LNCaP clone FGC (cell line): ENCODE results near the gene CYBA.

Source experiments
- DNase-seq: peaks from one replicate; pipeline ENCODE4 v3.0.0-alpha.2; 2011; ENCODE audit warnings: low read depth
- H3K4me3 ChIP-seq: 2 replicates; pipeline ENCODE4 v1.5.1; 2011; ENCODE audit warnings: mild to moderate bottlenecking, low read depth, low read length, control low read depth
- TF ChIP-seq, protein P1 (sequence below): IDR thresholded peaks from 2 replicates; pipeline ENCODE4 v1.5.1; 2012; ENCODE audit warnings: mild to moderate bottlenecking; ENCODE audit not compliant: control insufficient read depth, insufficient read depth; ENCODE audit errors: extremely low read depth

CYBA gene

DNA sequence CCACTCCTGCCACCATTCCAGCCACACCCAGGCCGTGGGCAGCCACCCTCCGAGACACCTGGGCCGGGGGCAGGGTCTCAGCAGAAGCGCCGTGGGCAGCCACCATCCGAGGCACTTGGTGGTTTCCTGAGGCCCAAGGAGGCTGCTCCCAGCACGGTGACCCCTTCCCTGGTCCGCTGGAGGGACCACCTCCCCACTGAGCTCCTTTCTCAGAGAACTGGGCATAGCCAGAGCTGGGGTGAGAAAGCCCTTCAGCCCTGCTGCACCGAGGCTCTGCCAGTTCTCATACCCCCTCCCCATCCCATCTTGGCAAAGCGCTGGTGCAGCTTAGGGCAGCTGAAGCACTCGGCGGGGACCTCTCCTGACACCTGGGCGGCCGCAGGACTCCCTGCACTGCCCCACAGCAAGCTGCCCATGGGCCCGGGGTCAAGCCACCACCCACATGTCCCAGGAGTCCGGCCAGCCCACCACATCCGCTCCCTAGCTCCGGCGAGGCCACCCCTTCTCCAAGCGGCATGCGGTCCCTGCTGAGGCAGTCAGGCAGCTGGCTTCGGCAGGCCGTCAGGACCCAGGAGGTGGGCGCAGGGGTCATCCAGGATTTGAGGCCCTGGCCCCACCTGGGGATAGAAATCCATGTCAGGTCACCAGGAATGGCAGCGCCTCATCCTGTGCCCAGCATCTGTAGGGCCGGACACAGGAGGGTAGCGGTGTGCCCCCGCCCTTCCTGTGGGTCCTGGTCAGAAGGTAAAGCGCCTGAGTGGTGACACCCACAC is 1.3 kb upstream of the CYBA start:
- H3K4me3 ChIP-seq, result no peak overlapping the region
- no peak for DNase-seq
- TF ChIP-seq, protein P1, sequence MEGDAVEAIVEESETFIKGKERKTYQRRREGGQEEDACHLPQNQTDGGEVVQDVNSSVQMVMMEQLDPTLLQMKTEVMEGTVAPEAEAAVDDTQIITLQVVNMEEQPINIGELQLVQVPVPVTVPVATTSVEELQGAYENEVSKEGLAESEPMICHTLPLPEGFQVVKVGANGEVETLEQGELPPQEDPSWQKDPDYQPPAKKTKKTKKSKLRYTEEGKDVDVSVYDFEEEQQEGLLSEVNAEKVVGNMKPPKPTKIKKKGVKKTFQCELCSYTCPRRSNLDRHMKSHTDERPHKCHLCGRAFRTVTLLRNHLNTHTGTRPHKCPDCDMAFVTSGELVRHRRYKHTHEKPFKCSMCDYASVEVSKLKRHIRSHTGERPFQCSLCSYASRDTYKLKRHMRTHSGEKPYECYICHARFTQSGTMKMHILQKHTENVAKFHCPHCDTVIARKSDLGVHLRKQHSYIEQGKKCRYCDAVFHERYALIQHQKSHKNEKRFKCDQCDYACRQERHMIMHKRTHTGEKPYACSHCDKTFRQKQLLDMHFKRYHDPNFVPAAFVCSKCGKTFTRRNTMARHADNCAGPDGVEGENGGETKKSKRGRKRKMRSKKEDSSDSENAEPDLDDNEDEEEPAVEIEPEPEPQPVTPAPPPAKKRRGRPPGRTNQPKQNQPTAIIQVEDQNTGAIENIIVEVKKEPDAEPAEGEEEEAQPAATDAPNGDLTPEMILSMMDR, result no peak

DNA sequence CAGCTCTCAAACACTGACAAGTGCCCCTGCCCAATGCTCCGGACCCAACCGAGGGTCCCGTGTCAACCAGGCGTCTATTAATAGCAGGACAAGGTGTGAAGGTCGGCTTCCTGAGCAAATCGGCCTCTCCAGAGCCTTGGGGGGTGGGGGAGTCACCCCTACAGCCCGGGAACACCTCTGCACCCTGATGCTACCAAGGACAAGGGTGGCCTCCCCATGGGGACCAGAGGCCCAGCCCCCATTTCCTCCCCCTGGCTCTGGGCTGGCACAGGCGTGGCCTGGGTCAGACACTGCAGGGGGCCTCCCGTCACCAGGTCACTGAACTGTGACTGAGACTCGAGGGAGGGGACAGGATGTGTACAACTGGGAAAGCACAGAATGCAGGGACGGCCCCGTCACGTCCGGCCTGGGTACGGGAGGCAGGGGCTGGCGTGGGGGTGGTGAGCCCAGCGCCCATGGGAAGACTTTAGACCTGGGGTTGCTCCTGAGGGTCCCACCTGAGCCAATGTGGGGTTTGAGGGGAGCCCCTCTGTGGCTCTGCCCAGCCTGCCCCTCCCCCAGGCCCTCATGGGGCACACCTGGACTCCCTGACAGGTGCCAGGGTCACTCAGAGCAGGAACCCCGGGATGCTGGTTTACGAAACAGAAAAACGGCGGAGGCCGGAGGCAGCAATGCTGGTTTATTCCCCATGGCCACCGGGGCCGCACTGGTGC is 579 bp upstream of the CYBA start:
- no peak for DNase-seq
- TF ChIP-seq, protein P1, result no peak
- no peak overlapping the region for H3K4me3 ChIP-seq

DNA sequence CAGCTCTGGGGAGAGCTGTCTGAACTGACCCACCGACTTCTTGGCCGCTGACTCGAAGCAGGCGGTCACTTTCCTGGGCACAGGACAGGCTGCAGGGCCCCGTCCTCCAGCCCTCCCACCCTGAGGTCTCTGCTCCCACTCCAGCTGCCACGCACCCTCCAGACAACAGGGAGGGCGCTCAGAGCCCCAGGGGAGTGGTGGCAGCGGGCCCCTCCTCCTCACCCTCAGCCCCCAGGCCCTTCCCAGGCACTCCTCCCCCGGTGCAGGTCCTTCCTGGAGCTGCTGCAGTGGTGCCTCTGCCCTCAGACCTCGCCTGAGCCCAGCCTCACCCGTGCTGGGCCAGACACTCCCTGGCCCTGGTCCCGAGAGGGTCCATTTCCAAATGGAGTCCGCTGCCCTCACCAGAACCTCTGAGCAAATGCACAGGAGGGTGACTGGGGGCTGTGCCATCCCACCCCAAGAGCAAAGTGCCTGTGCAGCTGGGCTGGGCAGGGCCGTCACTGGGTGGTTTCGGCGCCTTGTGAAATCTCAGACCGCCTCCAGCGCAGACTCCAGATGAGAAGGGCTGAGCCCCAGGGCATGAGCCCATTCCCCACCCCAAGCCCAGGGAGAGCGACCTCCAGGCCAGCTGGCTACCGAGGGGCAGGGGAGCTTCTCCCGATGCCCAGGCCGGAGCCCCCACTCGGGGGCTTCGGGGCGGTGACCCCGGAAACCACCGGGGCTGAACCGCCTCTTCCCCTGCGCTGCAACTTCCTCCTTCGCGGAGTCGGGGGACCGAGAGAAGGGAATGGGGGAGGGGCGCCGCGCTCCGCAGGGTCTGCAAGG is 717 bp downstream of the CYBA start:
- no peak overlapping the region for H3K4me3 ChIP-seq
- TF ChIP-seq, protein P1, result no peak
- DNase-seq, result no peak

DNA sequence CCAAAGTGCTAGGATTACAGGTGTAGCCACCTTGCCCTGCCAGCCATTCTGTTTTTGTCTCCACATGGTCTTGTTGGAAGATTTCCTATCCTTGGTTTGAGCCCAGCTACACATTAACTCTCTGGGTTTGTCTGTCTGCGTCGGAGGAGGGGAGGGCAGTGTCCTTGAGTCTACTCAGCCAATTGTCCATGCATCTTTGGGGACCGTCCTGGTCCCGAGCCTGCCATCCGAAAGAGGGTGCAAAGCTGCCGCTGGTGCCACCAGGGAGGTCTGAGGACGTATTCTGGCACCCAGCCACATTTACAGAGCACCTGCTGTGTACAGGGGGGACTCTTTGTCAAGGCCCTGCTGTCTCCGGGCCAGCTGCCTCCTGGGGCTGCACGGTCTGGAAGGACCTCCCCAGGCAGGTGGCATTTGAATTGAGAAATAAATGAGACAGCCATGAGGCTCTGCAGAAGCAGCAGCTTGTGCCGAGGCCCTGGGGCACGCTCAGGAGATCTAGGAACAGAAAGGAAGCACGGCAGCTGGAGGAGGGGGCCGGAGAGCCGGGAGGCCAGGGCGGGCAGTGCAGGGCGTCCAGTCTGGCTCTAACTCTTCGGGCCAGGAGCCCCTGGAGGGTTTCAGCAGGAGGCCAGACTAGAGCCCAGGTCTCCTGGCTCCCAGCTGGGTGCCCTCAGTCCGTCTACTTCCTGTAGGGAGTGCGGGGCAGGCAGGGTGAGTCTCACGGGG is 1.5 kb downstream of the CYBA start:
- DNase-seq, result no peak
- TF ChIP-seq, protein P1, result no peak
- H3K4me3 ChIP-seq, result no peak overlapping the region

DNA sequence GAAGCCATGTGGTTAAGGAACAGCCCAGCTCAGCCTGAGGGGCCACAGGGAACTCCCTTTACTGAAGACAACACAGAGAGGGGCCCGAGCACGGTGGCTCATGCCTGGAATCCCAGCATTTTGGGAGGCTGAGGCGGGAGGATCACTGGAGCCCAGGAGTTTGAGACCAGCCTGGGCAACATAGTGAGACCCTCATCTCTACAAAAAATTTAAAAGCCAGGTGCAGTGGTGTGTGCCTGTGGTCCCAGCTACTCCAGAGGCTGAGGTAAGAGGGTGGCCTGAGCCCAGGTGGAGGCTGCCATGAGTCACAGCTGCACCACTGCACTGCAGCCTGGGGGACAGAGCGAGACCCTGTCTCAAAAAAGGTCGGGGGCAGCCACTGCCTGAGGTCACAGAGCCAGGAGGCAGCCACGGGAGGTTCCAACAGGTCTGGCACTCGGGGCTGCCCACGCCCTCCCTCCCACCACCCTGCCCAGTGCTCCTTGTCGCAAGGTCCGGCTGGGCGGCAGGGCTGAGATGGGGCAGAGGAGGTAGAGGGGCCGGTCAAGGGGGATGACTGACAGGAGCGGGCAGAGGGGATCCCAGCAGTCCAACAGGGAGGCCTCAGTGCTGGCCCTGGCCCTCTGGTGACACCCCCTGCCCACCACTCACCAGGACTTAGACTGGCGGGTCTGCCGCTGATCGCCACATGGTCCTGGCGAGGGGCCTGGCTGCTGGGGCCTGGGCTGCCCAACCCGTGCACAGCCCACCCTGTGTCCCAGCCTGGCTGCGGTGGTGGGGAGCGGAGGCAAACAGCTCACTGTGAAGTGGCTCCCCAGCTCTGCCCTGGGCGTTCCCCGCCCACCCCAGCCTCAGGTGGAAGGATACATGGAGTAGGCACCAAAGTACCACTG is 3.4 kb downstream of the CYBA start:
- H3K4me3 ChIP-seq, result no peak overlapping the region
- DNase-seq, result no peak
- TF ChIP-seq, protein P1, result no peak
